H1 (cell line): ENCODE results near the gene ADAMTS8. TPM values are rescaled to one million over a fixed set of nuclear protein-coding genes. Genes with fewer than 3 reads are reported as not detected.

Experiments
- CHD2 ChIP-seq: IDR thresholded peaks from 2 replicates; pipeline ENCODE4 v1.6.1; 2012; ENCODE audit warnings: low read length, improper control_type of control experiment
- EGR1 ChIP-seq: IDR thresholded peaks from 2 replicates; pipeline ENCODE4 v1.6.1; 2011; ENCODE audit warnings: low read depth, low read length, borderline replicate concordance
- EP300 ChIP-seq, 2 experiments: IDR thresholded peaks; 1 replicate in 1 of 2; 2 replicates in 1 of 2; pipeline ENCODE4 v1.6.1; 2011 to 2012; ENCODE audit warnings: low read depth in 2 of 2, low read length in 2 of 2, mild to moderate bottlenecking in 2 of 2, borderline replicate concordance in 1 of 2, inconsistent platforms in 1 of 2, moderate library complexity in 1 of 2
- KDM5A ChIP-seq: fragments of 200-600 bp; IDR thresholded peaks from 2 replicates; pipeline ENCODE4 v1.7.1; 2012; ENCODE audit warnings: mild to moderate bottlenecking, low read length, inconsistent platforms, mixed read lengths
- TAF7 ChIP-seq: optimal IDR thresholded peaks from 2 replicates; pipeline ENCODE3; 2011; ENCODE audit warnings: low read depth, mild to moderate bottlenecking, inconsistent platforms, low read length, moderate library complexity, borderline replicate concordance
- polyA plus RNA-seq, 7 experiments: library from polyadenylated mRNA; depleted of rRNA in 3 of 7; stranded (reverse) in 5 of 7; unstranded in 2 of 7; fragments of >200 nt in 5 of 7; fragments of 200-250 nt in 2 of 7; gene quantifications; 1 replicate in 5 of 7; 2 replicates in 1 of 7; 4 replicates in 1 of 7; pipeline versions ENCODE4 v1.2.1 to v1.2.3, GENCODE V29; 2011 to 2013; ENCODE audit warnings: missing spikeins in 2 of 7, mixed read lengths in 2 of 7
- total RNA-seq: library from RNA; stranded (reverse); fragmentation: NEBNext Ultra II Directional; extraction: Animal tissue kit (Norgen Biotek cat#: 25700); gene quantifications from 2 replicates; pipeline ENCODE4 v1.2.1, GENCODE V29; 2021

Gene ADAMTS8
- total and polyA plus RNA-seq, 2 of the 8 experiments (the other 6 are each of a cell fraction or from before 2014, with no cell fraction given), result 9.3 to 16.6 TPM

DNA sequence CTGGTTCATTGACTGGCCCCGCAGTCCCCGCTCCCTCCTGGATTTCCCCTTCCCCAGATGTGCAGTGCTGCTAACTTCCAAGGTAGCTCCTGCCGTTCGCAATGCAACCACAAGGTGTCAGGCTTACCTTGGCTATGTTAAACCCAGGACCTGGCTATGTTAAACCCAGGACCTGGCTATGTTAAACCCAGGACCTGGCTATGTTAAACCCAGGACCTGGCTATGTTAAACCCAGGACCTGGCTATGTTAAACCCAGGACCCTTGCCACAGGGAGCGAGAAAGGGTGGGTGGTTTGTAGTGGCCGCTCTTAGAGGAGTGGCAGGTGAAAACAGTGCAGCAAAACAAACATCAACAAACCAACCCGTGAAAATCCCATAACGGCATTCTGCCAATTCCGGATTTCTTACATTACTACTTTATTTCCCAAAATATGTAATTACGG is 2.9 kb upstream of the ADAMTS8 start (continued):
- 0 out of 3 replicates have a peak, but pooled peaks of 1 of the 2 experiments have one; percentile 21 for TF ChIP-seq EP300 (IDR thresholded peaks at IDR 0.05; ENCODE audit: borderline replicate concordance in 1 of 2, low read depth in 2 of 2, low read length in 2 of 2)
- no peak for TF ChIP-seq KDM5A
- 0 out of 2 replicates have a peak, but pooled peaks have one; percentile 38 for TF ChIP-seq EGR1
- no peak for TF ChIP-seq TAF7
- TF ChIP-seq CHD2, result no peak
